Pulmonary artery endothelial cell (primary cell): Measurements from ENCODE around the gene APBA1. TPM values are rescaled to one million over a fixed set of nuclear protein-coding genes. Genes with fewer than 3 reads are reported as not detected.

Source experiments
- DNase-seq: peaks from one replicate; pipeline ENCODE4 v3.0.0-alpha.2; 2011; ENCODE audit warnings: low read depth, low spot score
- total RNA-seq: library from RNA; depleted of rRNA; stranded (reverse); fragments of >200 nt; gene quantifications from 2 replicates; pipeline ENCODE4 v1.2.3, GENCODE V29; 2014

The APBA1 gene
- total RNA-seq, 1 donor from 2014 or later: 7.1 TPM

DNA sequence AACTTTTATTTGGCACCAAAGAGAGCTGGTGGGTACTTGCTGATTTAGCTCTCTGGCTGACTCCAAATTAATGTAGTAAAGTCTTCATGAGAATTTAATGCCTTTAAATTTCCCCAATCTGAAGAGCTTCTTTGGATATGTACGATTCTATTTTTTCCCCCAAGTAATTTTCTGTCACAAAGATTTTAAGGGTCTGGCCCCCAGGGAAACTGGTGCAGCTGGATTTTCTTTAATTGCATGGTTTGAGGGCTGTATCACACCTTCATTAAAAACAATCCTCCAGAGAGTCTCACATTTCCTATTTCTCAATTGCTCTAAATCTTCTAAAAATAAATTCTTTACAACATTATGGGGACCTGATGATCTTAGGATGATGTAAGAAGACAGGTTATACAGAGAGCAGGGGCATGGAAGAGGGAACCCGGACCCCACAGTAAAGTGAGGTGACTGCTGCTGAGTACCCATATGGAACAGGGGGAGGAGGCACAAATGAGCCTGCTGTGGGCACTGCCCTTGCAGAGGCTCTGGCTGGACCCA, 188.2 kb downstream of the APBA1 start:
- DNase-seq: no peak

DNA sequence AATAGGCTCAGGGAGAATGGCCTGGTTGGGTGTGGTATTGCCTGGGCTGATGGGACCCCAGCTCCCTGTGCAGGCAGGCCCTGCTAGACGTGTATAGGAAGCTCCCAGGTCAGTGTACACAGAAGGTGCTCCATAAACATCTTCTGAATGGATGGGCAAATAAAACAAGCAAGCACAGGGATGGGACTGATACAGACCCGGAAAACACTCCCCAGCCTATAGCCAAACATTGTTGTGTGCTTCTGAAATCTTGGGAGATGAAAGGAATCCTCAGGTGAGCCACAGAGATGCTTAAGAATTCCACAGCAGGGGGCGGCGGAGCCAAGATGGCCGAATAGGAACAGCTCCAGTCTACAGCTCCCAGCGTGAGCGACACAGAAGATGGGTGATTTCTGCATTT, 195.4 kb downstream of the APBA1 start:
- no peak for DNase-seq

DNA sequence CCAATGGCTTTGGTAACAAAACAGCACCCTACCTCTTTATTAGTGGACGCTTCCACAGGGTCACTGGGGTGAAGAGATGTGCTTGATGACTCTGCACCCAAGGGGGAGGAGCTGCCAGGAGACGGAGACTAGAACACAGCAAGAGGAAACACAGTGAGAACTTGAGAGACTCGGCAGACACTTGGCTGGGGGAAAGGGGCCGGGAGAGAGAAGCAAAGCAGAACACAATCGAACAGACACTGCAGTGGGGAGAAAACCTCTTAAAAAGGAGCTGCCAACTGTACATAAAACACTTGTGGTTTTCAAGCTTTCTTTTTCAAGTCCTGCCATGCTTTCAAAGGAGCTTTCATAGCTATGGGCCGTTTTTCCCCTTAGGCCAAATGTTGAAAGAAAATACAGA, 196.2 kb downstream of the APBA1 start:
- no peak for DNase-seq

DNA sequence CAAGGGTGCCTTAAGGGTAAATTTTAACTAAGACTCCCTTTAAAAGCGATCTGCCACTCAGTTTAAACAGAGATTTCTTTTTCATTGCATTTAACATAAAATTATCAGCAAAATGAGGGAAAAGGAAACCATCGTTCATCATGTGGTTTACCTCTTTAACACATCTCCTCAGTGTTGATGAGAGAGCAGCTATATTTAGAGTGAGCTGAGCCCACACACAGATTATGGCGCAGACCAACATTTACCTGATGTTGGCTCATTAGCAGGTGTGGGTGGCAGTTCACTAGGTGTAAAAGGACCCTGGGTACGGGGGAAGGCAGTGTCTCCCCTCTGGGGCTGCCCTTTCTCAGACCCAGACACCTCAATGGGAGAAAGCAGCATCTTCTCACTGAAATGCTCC, 197.3 kb downstream of the APBA1 start:
- no peak for DNase-seq

DNA sequence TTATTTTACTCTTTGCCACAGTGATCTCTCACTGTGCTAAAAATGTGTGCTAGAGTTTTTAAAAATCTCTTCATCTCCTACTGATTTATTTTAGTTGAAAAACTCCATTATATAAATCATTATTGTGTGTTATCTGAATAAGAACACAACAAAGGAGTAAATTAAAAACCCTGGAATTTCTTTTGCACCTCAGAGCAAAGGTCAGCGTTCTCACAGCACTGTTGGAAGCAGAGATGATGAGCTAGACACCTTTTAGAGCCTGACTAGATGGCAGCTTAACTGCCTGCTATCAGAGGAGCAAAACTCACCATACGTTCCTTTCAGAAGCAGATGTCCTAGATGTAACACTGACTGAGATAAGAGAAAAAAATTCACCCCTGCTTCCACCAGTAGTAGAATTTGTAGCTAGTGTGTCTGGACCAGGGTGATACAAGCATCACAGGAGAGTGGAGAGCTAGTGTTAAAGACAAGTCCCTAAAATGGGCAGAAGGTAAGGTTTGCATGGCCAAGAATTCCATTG, 200.0 kb downstream of the APBA1 start:
- DNase-seq: no peak

DNA sequence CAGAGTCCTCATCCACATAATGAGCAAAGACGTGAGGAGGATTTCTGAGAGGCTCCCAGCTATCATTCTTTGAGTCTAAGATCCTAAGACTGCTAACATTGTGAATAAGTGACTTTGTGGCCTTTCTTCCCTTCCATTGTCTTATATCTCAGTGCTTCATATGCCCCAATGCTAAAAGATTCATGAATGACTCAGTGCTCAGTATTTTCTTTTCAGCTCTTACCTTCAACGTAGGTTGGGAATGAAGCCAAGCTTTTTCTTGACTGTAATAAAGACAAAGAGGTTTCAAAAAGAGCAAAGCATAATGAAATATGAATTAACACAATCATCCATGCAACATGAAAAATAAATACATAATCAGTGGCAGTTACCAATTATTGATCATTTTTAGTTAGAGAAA, 200.7 kb downstream of the APBA1 start:
- DNase-seq: peak; percentile 61

- no peak for DNase-seq
Measured at GRCh38 chr9:69470186-69470977, 201.8 kb downstream of the APBA1 start.

GRCh38 chr9:69469136-69469535, 203.0 kb downstream of the APBA1 start:
- DNase-seq: peak; percentile 15

- no peak for DNase-seq
Measured at GRCh38 chr9:69468380-69468779, 203.8 kb downstream of the APBA1 start.

GRCh38 chr9:69466151-69466550, 206.0 kb downstream of the APBA1 start:
- DNase-seq: no peak

DNA sequence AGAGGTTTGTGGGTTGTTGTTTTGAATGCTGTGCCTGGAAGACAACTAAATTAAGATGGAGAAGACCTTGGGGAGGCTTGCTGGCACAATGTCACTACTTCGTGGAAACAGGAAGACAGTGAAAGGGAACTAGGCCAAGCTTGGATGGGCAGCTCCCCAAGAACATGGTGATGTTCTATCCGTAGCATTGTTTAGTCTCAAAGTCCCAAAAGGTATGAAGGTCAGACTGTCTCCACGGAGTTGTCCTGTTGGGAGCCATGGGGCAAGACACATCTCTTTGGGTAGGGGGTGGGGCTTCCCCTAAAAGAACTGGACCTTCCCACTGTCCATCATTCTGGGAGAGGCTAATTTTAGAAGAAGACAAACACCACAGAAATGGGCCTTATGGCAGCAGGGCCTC, 206.7 kb downstream of the APBA1 start:
- no peak for DNase-seq

DNA sequence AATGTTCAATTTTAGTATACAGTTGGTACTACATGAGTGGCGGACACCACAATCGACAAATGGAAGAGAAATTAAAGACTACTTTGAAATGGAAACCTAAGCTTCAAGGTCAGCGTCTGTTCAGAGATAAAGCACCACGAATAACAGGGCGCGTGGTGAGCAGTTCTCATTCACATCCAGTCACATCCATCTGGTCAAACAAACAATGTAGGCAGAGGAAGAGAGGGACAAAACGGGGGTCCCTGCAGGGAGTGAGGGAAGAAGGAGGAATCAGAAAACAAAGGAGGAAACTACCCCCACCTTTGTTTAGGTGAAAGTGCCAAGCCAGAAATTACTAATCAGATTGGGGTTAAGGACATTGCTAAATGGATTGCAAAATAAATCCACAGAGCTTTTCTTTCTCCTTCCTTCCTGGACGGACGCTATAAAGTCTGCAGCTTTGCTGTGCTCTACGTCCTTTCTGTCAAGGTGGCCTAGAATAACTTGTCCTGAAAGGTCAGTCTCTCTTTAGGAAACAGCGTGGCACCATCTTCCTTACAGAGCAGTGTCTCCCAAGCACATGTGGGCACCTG, 208.6 kb downstream of the APBA1 start:
- DNase-seq: no peak

GRCh38 chr9:69462394-69462793, 209.8 kb downstream of the APBA1 start:
- DNase-seq: no peak

DNA sequence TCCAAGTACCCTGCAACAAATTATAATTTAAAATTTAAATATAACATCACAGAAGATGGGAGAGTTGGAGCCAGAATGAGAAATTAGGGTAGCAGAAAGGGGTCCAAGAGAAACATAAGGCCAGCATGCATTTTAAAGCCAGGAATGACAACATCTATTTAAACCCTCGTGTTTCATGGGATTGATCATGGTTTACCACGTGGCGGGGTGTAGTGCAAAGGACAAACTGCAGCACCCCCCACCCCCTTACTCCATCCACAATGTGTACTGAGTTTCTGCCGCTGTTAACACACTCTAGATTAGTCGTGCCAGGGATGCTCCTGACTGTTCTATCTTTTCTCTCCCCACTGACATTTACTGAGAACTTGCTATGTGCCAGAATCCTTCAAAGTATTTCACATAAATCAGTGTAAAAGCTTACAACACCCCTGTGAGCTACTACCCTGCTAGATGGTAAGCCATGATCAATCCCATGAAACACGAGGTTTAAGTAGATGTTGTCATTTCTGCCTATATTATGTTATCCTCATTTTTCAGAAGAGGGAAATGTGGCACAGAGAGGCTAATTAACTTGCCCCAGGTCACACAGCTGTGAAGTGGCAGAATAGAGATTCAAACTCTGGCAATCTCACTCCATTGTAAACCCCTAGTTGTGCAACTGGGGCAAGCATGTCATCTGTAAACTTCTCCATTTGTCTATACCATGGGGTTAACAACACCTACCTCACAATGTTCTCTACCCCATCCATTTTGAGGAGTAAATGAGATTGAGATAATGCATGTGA, 210.9 kb downstream of the APBA1 start:
- DNase-seq: no peak

DNA sequence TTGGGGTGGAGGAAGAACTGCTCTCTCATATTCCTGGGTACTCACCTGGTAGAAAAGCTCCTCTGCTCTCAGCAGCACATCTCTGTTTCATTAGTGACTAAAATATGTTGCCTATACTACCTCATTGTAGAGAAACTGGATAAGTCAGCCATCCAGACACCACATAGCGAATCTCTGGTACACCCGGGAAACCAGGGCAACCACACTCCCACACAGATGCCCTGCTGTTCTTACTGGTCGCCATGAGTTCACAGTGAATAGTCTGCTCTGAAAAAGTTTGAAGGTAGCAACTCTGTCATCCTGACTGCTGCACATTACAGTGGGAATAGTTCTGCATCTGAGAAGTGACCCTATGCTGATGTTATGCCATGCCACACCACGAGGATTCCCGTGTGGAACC, 212.2 kb downstream of the APBA1 start:
- no peak for DNase-seq

DNA sequence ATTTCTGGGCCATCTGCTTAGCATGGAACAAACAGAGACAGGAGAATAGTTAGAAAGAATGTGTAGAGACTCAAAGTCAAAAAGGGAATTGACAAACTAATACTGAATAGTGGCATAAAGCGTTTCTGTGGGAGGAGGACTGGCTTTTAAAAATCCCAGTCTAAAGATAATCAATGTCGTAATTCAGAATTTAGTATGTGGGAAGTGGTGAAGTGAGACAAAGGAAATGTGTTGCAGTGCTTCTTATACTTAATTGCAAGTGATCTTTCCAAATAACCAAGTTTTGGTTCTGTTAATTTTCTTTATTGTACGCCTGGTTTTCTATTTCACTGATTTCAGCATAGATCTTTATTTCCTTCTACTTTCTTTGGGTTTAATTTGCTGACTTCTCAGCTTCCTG, 214.0 kb downstream of the APBA1 start:
- no peak for DNase-seq

DNA sequence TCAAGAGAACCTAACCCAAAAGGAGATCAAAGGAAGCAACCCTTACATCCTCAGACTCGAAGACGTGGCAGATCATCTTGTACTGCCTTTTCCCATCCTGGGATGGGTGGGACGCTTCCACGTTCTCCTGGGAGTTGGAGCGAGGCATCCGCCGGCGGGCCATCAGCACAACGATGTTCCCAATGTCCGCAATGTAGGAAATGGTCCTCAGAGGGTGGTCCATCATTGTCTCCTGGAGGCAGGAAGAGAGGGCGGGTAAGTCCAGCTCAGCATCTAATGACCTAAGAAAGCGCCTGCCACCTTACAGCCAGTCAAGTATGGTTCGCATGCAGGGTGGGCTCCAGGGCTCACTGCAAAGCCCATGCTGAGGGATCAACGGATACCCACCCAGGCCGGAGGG, 216.0 kb downstream of the APBA1 start:
- no peak for DNase-seq

GRCh38 chr9:69455311-69455710, 216.9 kb downstream of the APBA1 start:
- DNase-seq: no peak

GRCh38 chr9:69454321-69454720, 217.8 kb downstream of the APBA1 start:
- DNase-seq: no peak

DNA sequence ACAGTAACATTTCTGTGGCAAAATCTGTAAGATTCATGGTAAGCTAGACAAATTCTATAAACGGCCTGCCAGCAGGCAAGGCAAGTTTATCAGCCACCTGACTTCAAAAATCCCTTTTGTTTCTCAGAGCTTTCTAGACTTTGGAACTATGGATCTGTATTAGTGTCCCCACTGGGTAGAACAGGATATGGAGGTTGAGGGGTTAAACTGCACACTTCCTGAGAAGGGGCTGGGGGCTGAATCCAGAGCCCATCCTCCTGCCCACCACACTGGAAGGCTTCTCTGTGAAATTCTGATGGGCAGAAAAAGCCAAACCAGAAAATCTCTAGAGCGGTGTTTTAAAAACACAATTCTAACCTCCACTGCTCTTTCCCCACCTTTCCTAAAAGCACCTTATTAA, 218.4 kb downstream of the APBA1 start:
- no peak for DNase-seq

DNA sequence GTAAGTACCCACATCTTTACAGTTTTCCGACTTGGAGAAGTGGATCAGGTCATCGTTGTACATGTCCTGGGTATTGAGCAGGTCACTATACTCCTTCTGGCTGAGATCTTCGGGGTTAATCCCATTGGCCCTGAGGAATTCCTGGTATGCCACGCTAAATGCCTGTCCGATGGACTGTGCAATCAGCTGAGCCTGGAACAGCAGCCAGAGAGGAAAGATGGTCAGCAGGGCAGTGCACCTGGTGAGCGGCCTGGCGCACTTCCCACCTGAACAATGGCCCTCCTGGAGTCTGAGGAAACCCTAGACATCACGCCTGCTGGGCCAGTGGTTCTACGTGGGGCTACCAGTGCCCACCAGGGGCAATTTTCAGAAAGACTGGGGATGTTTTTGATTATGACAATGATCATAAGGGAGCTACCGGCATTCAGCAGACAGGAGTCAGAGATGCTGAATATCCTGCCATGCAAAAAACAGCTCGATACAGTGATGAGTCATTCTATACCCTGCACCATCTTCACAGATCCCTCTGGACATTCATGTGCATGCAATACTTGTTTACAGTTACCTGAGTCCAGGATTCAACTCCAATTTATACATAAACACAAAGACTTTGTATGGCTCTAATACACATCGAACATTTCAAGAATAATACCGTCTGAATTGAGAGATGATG, 219.9 kb downstream of the APBA1 start:
- DNase-seq: no peak

- DNase-seq: no peak
Measured at GRCh38 chr9:69446496-69446895, 225.7 kb downstream of the APBA1 start.
